ENCODE results near the gene IFI27. TPM values are rescaled to one million over a fixed set of nuclear protein-coding genes. Genes with fewer than 3 reads are reported as not detected.

The IFI27 gene
- total RNA-seq (2022; extraction: Qiagen RNA extraction) = 0.92 to 1.5 TPM (median 1.4 TPM) in 5 replicates

GRCh38 chr14:94110552-94111181, at the start of gene IFI27:
Gene IFI27 (plus strand): TSS chr14:94110736.

GRCh38 chr14:94080621-94081385, 29.7 kb upstream of the IFI27 start, which contains the start of the genes DDX24 and IFI27L1:
Gene DDX24 (minus strand): TSS chr14:94081202. CDS start chr14:94079742, 1,460 bp downstream.
Gene IFI27L1 (plus strand): TSS chr14:94081310. CDS start chr14:94096938, 15,628 bp downstream.

GRCh38 chr14:94129111-94129757, 18.7 kb downstream of the IFI27 start, which contains the start of gene IFI27L2:
Gene IFI27L2 (minus strand): TSS chr14:94129604. CDS start chr14:94129564, 40 bp downstream.

Other genes with a start within 250 kb of the IFI27 start
- gene FAM181A, start 183.4 kb upstream of the IFI27 start, total RNA-seq (2022; extraction: Qiagen RNA extraction) = not detected in 5 replicates
- 0.24 to 0.98 TPM (median 0.45 TPM) in 5 replicates for gene ASB2, start 134.2 kb upstream of the IFI27 start, total RNA-seq (2022; extraction: Qiagen RNA extraction)
- not detected in 5 replicates for gene CCDC197, start 113.4 kb upstream of the IFI27 start, total RNA-seq (2022; extraction: Qiagen RNA extraction)
- 2.4 to 3.4 TPM (median 2.7 TPM) in 5 replicates for gene OTUB2, start 84.4 kb upstream of the IFI27 start, total RNA-seq (2022; extraction: Qiagen RNA extraction)
- gene DDX24, start 29.5 kb upstream of the IFI27 start, total RNA-seq (2022; extraction: Qiagen RNA extraction) = 161 to 171 TPM (median 165 TPM) in 5 replicates
- gene IFI27L1, start 29.4 kb upstream of the IFI27 start, total RNA-seq (2022; extraction: Qiagen RNA extraction) = 16.8 to 22.0 TPM (median 18.9 TPM) in 5 replicates
- gene IFI27L2, start 18.9 kb downstream of the IFI27 start, total RNA-seq (2022; extraction: Qiagen RNA extraction) = 51.6 to 59.6 TPM (median 54.9 TPM) in 5 replicates
- gene PPP4R4, start 63.6 kb downstream of the IFI27 start, total RNA-seq (2022; extraction: Qiagen RNA extraction) = 0.36 to 0.48 TPM (median 0.44 TPM) in 5 replicates
- not detected in 5 replicates for gene SERPINA10, start 182.5 kb downstream of the IFI27 start, total RNA-seq (2022; extraction: Qiagen RNA extraction)
- gene SERPINA6, start 212.6 kb downstream of the IFI27 start, total RNA-seq (2022; extraction: Qiagen RNA extraction) = 1.4 to 2.0 TPM (median 1.6 TPM) in 5 replicates